Measurements from ENCODE around the gene DTNB.

DTNB gene

GRCh38 chr2:25376750-25377621 lies 296.4 kb downstream of the DTNB start:
- peak overlapping the region; percentile 61 for H3K9ac ChIP-seq (ENCODE audit: low read length)
- peak overlapping the region; percentile 80 for H3K4me2 ChIP-seq (ENCODE audit: low read length)
- peak overlapping the region; percentile 69 for H3K4me3 ChIP-seq (ENCODE audit: low read length)
- peaks cover 31% of the 10 kb centered on the region for H3K4me1 ChIP-seq (ENCODE audit: low read length)
- peak overlapping the region; percentile 70; the same call in 1 of the 2 replicates for H2AFZ ChIP-seq (ENCODE audit: low read depth, low read length)
- H3K36me3 ChIP-seq (replicated peaks; ENCODE audit: low read depth, low read length), result no peaks in the 10 kb centered on the region
- H3K9me3 ChIP-seq (ENCODE audit: insufficient read depth, low read length), result no peaks in the 10 kb centered on the region
- TF ChIP-seq, protein P1, sequence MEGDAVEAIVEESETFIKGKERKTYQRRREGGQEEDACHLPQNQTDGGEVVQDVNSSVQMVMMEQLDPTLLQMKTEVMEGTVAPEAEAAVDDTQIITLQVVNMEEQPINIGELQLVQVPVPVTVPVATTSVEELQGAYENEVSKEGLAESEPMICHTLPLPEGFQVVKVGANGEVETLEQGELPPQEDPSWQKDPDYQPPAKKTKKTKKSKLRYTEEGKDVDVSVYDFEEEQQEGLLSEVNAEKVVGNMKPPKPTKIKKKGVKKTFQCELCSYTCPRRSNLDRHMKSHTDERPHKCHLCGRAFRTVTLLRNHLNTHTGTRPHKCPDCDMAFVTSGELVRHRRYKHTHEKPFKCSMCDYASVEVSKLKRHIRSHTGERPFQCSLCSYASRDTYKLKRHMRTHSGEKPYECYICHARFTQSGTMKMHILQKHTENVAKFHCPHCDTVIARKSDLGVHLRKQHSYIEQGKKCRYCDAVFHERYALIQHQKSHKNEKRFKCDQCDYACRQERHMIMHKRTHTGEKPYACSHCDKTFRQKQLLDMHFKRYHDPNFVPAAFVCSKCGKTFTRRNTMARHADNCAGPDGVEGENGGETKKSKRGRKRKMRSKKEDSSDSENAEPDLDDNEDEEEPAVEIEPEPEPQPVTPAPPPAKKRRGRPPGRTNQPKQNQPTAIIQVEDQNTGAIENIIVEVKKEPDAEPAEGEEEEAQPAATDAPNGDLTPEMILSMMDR (IDR thresholded peaks at IDR 0.05; ENCODE audit: low read depth, low read length), result peak; percentile 91
- no peak for TF ChIP-seq EZH2phosphoT487 (IDR thresholded peaks at IDR 0.05; ENCODE audit: low read depth)
- no peaks in the 10 kb centered on the region for H3K27me3 ChIP-seq (ENCODE audit: low read depth, low read length)
- peak overlapping the region; percentile 65 for H3K27ac ChIP-seq (ENCODE audit: low read length)
- no peaks in the 10 kb centered on the region for H3K79me2 ChIP-seq (ENCODE audit: low read length)
- no peaks in the 10 kb centered on the region for H4K20me1 ChIP-seq (ENCODE audit: insufficient read depth, low read length)

GRCh38 chr2:25375989-25376545 lies 297.3 kb downstream of the DTNB start:
- H3K27me3 ChIP-seq (ENCODE audit: low read depth, low read length), result no peaks in the 10 kb centered on the region
- no peaks in the 10 kb centered on the region for H3K9me3 ChIP-seq (ENCODE audit: insufficient read depth, low read length)
- H3K27ac ChIP-seq (ENCODE audit: low read length), result no peak overlapping the region
- TF ChIP-seq, protein P1 (IDR thresholded peaks at IDR 0.05; ENCODE audit: low read depth, low read length), result no peak
- no peak for TF ChIP-seq EZH2phosphoT487 (IDR thresholded peaks at IDR 0.05; ENCODE audit: low read depth)
- H3K4me1 ChIP-seq (ENCODE audit: low read length), result peaks cover 31% of the 10 kb centered on the region
- no peak overlapping the region for H2AFZ ChIP-seq (ENCODE audit: low read depth, low read length)
- peak overlapping the region; percentile 80 for H3K4me2 ChIP-seq (ENCODE audit: low read length)
- peak overlapping the region; percentile 59; the same call in 1 of the 2 replicates for H3K9ac ChIP-seq (ENCODE audit: low read length)
- no peaks in the 10 kb centered on the region for H4K20me1 ChIP-seq (ENCODE audit: insufficient read depth, low read length)
- peaks cover 3% of the 10 kb centered on the region for H3K36me3 ChIP-seq (replicated peaks; ENCODE audit: low read depth, low read length)
- H3K79me2 ChIP-seq (ENCODE audit: low read length), result no peaks in the 10 kb centered on the region
- H3K4me3 ChIP-seq (ENCODE audit: low read length), result peak overlapping the region; percentile 69

- Histone ChIP-seq H3K4me1 (ENCODE audit: low read length) (peaks cover 28% of the 10 kb centered on the region), H3K27me3 (ENCODE audit: low read depth, low read length) (no peaks in the 10 kb centered on the region), H3K9me3 (ENCODE audit: insufficient read depth, low read length) (no peaks in the 10 kb centered on the region), H3K27ac (ENCODE audit: low read length) (no peak overlapping the region), H3K9ac (ENCODE audit: low read length) (no peak overlapping the region), H3K4me3 (ENCODE audit: low read length) (no peak overlapping the region), H3K79me2 (ENCODE audit: low read length) (no peaks in the 10 kb centered on the region), H2AFZ (ENCODE audit: low read depth, low read length) (no peak overlapping the region), H3K4me2 (ENCODE audit: low read length) (no peak overlapping the region), H4K20me1 (ENCODE audit: insufficient read depth, low read length) (no peaks in the 10 kb centered on the region), H3K36me3 (replicated peaks; ENCODE audit: low read depth, low read length) (peaks cover 4% of the 10 kb centered on the region)
- TF ChIP-seq, protein P1 (IDR thresholded peaks at IDR 0.05; ENCODE audit: low read depth, low read length), result no peak
- TF ChIP-seq EZH2phosphoT487 (IDR thresholded peaks at IDR 0.05; ENCODE audit: low read depth), result no peak
These were observed 297.9 kb downstream of the DTNB start for GRCh38 chr2:25375371-25375988.

DNA sequence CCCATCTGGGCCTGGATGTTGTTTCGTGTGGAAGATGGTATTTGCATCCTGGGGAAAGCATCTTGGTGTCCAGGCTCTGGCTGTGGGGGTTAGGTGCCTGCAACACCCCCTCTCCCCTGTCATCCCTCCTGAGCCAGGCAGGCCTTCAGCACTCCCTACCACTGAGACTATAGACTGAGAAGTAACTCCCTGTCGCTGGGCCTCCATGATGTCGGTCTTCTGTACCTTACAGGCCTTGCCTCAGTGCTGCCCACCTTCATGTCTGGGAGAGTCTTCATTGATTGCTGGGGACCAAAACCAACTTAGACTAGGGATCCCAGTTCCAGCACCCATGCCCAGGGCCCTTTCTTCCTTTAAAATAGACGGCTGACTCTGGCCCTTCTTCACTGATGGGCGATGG lies 298.6 kb downstream of the DTNB start:
- Histone ChIP-seq H3K27ac (ENCODE audit: low read length) (no peak overlapping the region), H2AFZ (ENCODE audit: low read depth, low read length) (no peak overlapping the region), H3K9ac (ENCODE audit: low read length) (no peak overlapping the region)

More for the DNA sequence above, 298.6 kb downstream of the DTNB start:
- Histone ChIP-seq H3K9me3 (ENCODE audit: insufficient read depth, low read length) (no peaks in the 10 kb centered on the region), H3K36me3 (replicated peaks; ENCODE audit: low read depth, low read length) (peaks cover 4% of the 10 kb centered on the region), H3K4me1 (ENCODE audit: low read length) (peaks cover 22% of the 10 kb centered on the region), H3K4me3 (ENCODE audit: low read length) (no peak overlapping the region), H4K20me1 (ENCODE audit: insufficient read depth, low read length) (no peaks in the 10 kb centered on the region), H3K4me2 (ENCODE audit: low read length) (no peak overlapping the region), H3K79me2 (ENCODE audit: low read length) (no peaks in the 10 kb centered on the region), H3K27me3 (ENCODE audit: low read depth, low read length) (no peaks in the 10 kb centered on the region)
- no peak for TF ChIP-seq EZH2phosphoT487 (IDR thresholded peaks at IDR 0.05; ENCODE audit: low read depth)
- TF ChIP-seq, protein P1 (IDR thresholded peaks at IDR 0.05; ENCODE audit: low read depth, low read length), result no peak
